Measurements from ENCODE around the gene PLXNC1. TPM values are rescaled to one million over a fixed set of nuclear protein-coding genes. Genes with fewer than 3 reads are reported as not detected.

PLXNC1 gene
- total RNA-seq, 3 donors from 2014 or later: 5.2 to 13.2 (median 6.2) TPM

DNA sequence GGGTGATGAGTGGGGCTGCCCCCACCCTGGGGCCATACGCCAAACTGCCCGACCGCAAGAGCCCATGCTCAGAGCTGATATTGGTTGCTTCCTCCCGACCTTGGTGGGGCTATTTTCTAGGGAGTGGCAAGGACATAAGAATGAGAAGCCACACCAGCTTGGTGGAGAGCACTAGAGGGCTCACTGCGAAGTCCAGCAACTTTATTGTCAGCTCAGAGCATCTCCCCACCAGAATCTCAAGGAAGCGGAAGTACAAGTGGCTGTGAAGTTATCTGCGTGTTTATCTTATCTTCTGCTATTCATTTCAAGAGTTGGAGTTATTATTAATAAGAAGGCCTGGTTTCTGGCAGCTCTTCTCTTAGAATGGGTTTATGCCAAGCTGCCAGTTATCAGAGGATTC lies 4.9 kb upstream of the PLXNC1 start:
- Histone ChIP-seq H3K4me1 (ENCODE audit: low read depth) (peaks cover 4% of the 10 kb centered on the region), H3K4me3 (no peak overlapping the region), H3K36me3 (ENCODE audit: low read depth) (no peaks in the 10 kb centered on the region), H3K9me3 (no peaks in the 10 kb centered on the region)
- no peak for DNase-seq
- intact Hi-C loops (cut with DNase I, micrococcal nuclease): loop anchor here in 1 of 2 donors (5.0 kb wide), 1 partner anchor 389 kb away; no protein-coding TSS in a partner anchor
- no peak for ATAC-seq
- TF ChIP-seq, protein P1, sequence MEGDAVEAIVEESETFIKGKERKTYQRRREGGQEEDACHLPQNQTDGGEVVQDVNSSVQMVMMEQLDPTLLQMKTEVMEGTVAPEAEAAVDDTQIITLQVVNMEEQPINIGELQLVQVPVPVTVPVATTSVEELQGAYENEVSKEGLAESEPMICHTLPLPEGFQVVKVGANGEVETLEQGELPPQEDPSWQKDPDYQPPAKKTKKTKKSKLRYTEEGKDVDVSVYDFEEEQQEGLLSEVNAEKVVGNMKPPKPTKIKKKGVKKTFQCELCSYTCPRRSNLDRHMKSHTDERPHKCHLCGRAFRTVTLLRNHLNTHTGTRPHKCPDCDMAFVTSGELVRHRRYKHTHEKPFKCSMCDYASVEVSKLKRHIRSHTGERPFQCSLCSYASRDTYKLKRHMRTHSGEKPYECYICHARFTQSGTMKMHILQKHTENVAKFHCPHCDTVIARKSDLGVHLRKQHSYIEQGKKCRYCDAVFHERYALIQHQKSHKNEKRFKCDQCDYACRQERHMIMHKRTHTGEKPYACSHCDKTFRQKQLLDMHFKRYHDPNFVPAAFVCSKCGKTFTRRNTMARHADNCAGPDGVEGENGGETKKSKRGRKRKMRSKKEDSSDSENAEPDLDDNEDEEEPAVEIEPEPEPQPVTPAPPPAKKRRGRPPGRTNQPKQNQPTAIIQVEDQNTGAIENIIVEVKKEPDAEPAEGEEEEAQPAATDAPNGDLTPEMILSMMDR (IDR thresholded peaks at IDR 0.05): no peak

DNA sequence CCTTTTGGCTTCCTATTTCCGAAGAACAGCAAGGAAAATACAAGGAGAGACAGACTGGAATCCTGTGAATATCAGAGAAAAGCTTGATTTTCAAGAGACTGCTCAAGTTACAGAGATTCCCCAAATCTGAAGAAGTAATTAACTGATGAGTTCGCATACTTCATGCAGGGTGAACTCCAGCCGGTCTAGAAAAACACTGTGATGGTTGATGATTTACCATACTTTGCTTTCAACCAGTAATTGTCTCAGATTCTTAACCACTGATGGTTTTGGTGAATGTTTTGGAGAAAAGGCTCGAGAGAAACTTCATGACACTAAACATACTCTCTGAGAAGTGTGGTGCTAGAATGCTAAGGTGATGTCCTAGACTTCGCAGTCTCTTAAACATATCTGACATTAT lies 4.4 kb upstream of the PLXNC1 start:
- no peak for ATAC-seq
- H3K4me1 ChIP-seq (ENCODE audit: low read depth): peaks cover 6% of the 10 kb centered on the region
- H3K36me3 ChIP-seq (ENCODE audit: low read depth): no peaks in the 10 kb centered on the region
- H3K9me3 ChIP-seq: no peaks in the 10 kb centered on the region
- no peak overlapping the region for H3K4me3 ChIP-seq
- TF ChIP-seq, protein P1 (IDR thresholded peaks at IDR 0.05): no peak
- intact Hi-C loops (cut with DNase I, micrococcal nuclease): loop anchor here in 1 of 2 donors (5.0 kb wide), 1 partner anchor 388 kb away; no protein-coding TSS in a partner anchor
- DNase-seq: no peak

DNA sequence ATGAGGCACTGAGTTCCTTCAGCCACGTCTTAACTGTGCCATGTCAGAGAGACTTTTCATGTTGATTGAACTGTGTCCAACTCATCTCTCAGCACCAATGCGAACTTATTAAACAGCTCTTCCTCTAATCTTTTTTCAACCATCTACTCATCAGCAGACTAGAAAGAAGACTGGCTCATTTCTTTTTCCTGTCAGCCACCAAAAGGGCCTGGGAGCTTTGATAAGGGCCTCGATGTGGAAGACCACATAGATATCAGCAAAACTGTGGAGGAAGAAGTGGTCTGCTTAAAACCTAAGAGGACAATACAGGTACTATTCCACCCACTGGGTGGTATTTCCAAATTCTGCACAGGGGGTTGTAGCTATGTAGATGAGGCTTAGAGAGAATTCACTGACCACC lies 3.6 kb upstream of the PLXNC1 start:
- ATAC-seq (no peak), DNase-seq (no peak)
- H3K36me3 ChIP-seq (ENCODE audit: low read depth): no peaks in the 10 kb centered on the region
- no peaks in the 10 kb centered on the region for H3K9me3 ChIP-seq
- intact Hi-C loops (cut with DNase I, micrococcal nuclease): loop anchor here in 1 of 2 donors (5.0 kb wide), 1 partner anchor 388 kb away; no protein-coding TSS in a partner anchor
- TF ChIP-seq, protein P1 (IDR thresholded peaks at IDR 0.05): no peak
- no peak overlapping the region for H3K4me3 ChIP-seq
- H3K4me1 ChIP-seq (ENCODE audit: low read depth): peaks cover 14% of the 10 kb centered on the region

DNA sequence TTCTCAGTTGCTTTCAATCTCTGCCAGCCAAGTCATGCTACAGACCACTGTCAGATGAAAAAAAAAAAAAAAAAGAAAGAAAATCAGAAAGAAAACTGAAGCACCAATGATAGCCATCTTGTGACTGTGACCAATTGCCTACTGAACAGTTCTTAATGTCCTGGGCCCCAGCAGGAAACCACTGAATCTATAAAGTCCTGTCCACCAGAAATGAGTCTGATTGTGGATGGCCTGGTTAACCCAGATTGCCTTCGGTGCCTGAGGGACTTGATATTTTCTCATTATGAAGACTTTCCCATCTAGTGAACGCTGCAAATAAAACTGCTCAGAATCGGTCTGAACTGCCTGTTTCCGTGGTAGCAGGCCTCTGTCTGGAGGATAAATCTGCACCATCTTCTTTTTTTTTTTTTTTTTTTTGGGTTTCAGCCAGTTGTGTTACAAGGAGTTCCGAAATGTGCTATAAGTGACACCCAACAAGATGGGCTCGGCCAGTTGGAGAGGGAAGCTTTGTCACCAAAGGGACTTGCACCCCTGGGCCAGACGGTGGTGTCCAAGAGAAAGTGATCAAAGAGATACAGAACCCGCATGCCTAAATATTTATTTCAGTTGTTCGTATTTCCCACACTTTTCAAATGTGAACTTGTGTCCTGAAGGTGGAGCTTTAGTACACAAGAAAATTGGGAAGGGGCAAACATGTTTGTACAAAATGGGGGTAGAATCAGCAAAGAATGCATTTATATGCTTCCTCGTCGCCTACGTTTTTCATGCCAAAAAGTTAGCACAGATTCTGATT lies 3.0 kb upstream of the PLXNC1 start:
- ATAC-seq (no peak), DNase-seq (no peak)
- H3K36me3 ChIP-seq (ENCODE audit: low read depth): no peaks in the 10 kb centered on the region
- intact Hi-C loops (cut with DNase I, micrococcal nuclease): no loop called here
- no peaks in the 10 kb centered on the region for H3K9me3 ChIP-seq
- peaks cover 20% of the 10 kb centered on the region for H3K4me1 ChIP-seq (ENCODE audit: low read depth)
- TF ChIP-seq, protein P1 (IDR thresholded peaks at IDR 0.05): no peak
- no peak overlapping the region for H3K4me3 ChIP-seq

DNA sequence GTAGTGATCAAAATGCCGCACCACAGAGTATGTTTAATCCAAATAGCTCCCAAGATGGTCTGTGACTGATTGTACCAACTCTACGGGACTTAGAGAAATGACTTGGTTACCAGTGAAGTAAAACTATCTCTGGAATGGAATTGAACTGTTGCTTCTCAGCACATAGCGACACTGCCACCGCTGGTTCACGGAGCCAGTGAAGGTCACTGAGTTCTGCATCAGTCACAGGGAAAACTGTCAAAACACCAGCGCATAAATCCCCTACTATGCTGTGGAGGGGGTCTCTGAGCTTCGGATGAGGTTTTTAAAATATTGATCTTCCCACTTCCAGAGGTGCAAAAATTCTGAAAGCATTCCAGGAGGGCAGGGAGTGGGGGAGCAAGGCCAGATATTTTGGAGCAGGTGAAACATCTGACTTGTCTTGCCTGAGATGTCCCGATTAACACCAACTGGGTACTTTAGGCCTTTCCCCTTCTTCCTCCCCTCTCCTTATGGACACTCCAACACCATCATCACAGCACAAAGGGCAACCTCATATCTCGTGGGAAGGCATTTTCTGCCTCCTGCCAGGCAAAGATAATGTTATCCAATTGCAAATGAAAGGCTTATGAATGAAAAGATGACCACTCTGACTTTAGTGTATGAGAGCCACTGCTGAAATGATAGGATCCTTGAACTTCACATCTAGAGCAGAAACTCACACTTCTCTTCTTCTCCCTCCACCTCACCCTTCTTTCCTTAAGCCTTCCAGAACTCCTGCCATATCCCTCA lies 2.0 kb upstream of the PLXNC1 start:
- H3K9me3 ChIP-seq: no peaks in the 10 kb centered on the region
- no peak overlapping the region for H3K4me3 ChIP-seq
- DNase-seq (no peak), ATAC-seq (no peak)
- peaks cover 27% of the 10 kb centered on the region for H3K4me1 ChIP-seq (ENCODE audit: low read depth)
- no peaks in the 10 kb centered on the region for H3K36me3 ChIP-seq (ENCODE audit: low read depth)
- intact Hi-C loops (cut with DNase I, micrococcal nuclease): no loop called here
- TF ChIP-seq, protein P1 (IDR thresholded peaks at IDR 0.05): no peak
